Right atrium auricular region (tissue), 2 donors: ENCODE results near the gene AACS. TPM values are rescaled to one million over a fixed set of nuclear protein-coding genes. Genes with fewer than 3 reads are reported as not detected.

ENCODE experiments used
- DNase-seq: peaks from one replicate; pipeline ENCODE4 v3.0.0-alpha.2; 2019; ENCODE audit warnings: low spot score
- H3K27ac ChIP-seq, 2 donors: fragments of 200-600 bp; sonication (generic); 1 replicate in 1 of 2; 2 replicates in 1 of 2; pipeline ENCODE4 v1.5.1; 2016 to 2019
- H3K27me3 ChIP-seq, 2 donors: fragments of 200-600 bp; sonication (generic); one replicate each; pipeline versions ENCODE4 v1.5.1 to v1.6.0; 2017 to 2019
- H3K36me3 ChIP-seq: fragments of 200-600 bp; sonication (generic); one replicate; pipeline ENCODE4 v1.5.1; 2016
- H3K4me1 ChIP-seq, 2 donors: fragments of 200-600 bp; sonication (generic); one replicate each; pipeline versions ENCODE4 v1.5.1 to v1.6.0; 2017 to 2019
- H3K4me3 ChIP-seq, 2 donors: fragments of 200-600 bp; sonication (generic); 1 replicate in 1 of 2; 2 replicates in 1 of 2; pipeline ENCODE4 v1.5.1; 2017 to 2019; ENCODE audit warnings: mild to moderate bottlenecking in 1 of 2, moderate library complexity in 1 of 2
- H3K9me3 ChIP-seq, 2 donors: fragments of 200-600 bp; sonication (generic); one replicate each; pipeline ENCODE4 v1.5.1; 2019
- CTCF ChIP-seq, 2 donors: fragments of 200-600 bp; sonication (generic); IDR thresholded peaks; one replicate each; pipeline ENCODE4 v1.5.1; 2019; ENCODE audit warnings: antibody characterized with exemption in 2 of 2
- total RNA-seq, 2 donors: library from RNA; depleted of rRNA; stranded (reverse); fragments of >200 nt; gene quantifications; one replicate each; pipeline ENCODE4 v1.1.0, GENCODE V29; 2016

Gene AACS
- total RNA-seq, 2 donors from 2014 or later: 7.4 to 11.7 TPM

DNA sequence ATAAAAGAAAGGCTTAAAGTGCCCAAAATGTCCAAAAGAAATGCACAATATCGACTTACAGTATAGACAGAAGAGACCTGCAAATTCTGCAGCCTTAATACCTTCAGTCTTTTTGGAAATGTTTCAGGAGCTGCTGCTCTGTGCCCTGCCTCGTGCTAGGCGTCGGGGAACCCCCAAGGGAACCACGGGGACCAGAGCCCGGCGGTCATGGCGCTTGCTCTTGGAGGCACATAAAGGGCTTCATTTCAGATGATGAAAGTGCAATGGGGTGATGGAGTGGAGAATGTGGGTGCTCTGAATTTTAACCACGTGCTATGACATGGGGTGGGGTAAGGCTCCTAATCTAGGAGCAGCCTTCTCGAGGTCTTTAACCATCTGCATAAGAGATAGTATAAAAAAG, 14.8 kb upstream of the AACS start:
- H3K27me3 ChIP-seq: no peaks in the 10 kb centered on the region
- no peak overlapping the region for H3K27ac ChIP-seq
- no peak for TF ChIP-seq CTCF (IDR thresholded peaks at IDR 0.05)
- no peak overlapping the region for H3K4me3 ChIP-seq
- no peaks in the 10 kb centered on the region for H3K36me3 ChIP-seq
- DNase-seq: no peak
- peaks cover 0 to 10% of the 10 kb centered on the region in 2 donors for H3K4me1 ChIP-seq
- no peaks in the 10 kb centered on the region for H3K9me3 ChIP-seq

DNA sequence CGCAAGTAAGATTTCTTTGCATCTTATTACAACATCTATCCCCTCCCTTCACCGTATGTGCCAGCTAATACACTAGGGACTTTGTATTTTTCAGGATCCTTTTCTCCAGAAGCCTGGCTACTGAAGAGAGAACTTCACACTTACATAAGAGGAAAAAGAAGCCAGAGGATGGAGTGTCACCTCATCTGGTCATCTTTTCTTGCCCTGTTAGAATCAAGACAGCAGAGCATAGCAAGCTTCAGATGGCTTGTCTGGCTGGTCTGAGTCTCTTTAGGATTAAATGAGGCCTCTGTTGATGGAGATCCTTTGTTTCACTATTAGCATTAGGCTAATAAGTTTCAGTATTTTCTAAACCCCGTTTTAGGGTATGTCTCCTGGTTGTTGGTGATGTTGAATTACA, 14.4 kb upstream of the AACS start:
- Histone ChIP-seq H3K4me1 (peaks cover 0 to 10% of the 10 kb centered on the region in 2 donors), H3K27ac (no peak overlapping the region), H3K36me3 (no peaks in the 10 kb centered on the region), H3K9me3 (no peaks in the 10 kb centered on the region), H3K4me3 (no peak overlapping the region), H3K27me3 (no peaks in the 10 kb centered on the region)
- no peak for TF ChIP-seq CTCF (IDR thresholded peaks at IDR 0.05)
- no peak for DNase-seq

GRCh38 chr12:125053821-125054220, 11.4 kb upstream of the AACS start:
- Histone ChIP-seq H3K27ac (no peak overlapping the region), H3K36me3 (no peaks in the 10 kb centered on the region), H3K4me1 (peaks cover 0 to 7% of the 10 kb centered on the region in 2 donors), H3K27me3 (no peaks in the 10 kb centered on the region), H3K9me3 (no peaks in the 10 kb centered on the region), H3K4me3 (no peak overlapping the region)
- DNase-seq: no peak
- no peak for TF ChIP-seq CTCF (IDR thresholded peaks at IDR 0.05)

- no peaks in the 10 kb centered on the region for H3K4me1 ChIP-seq
- H3K27me3 ChIP-seq: no peaks in the 10 kb centered on the region
- no peaks in the 10 kb centered on the region for H3K9me3 ChIP-seq
- no peak for TF ChIP-seq CTCF (IDR thresholded peaks at IDR 0.05)
- no peak for DNase-seq
- H3K36me3 ChIP-seq: no peaks in the 10 kb centered on the region
- H3K27ac ChIP-seq: no peak overlapping the region
- no peak overlapping the region for H3K4me3 ChIP-seq
Observed at GRCh38 chr12:125055591-125055990, 9.6 kb upstream of the AACS start.

- H3K9me3 ChIP-seq: no peaks in the 10 kb centered on the region
- no peak overlapping the region for H3K27ac ChIP-seq
- no peaks in the 10 kb centered on the region for H3K27me3 ChIP-seq
- no peaks in the 10 kb centered on the region for H3K4me1 ChIP-seq
- no peaks in the 10 kb centered on the region for H3K36me3 ChIP-seq
- no peak for TF ChIP-seq CTCF (IDR thresholded peaks at IDR 0.05)
- DNase-seq: no peak
- no peak overlapping the region for H3K4me3 ChIP-seq
Observed at GRCh38 chr12:125056306-125056705, 8.9 kb upstream of the AACS start.

GRCh38 chr12:125057708-125058107, 7.5 kb upstream of the AACS start:
- DNase-seq: no peak
- H3K9me3 ChIP-seq: no peaks in the 10 kb centered on the region

More at GRCh38 chr12:125057708-125058107, 7.5 kb upstream of the AACS start:
- H3K4me3 ChIP-seq: no peak overlapping the region
- H3K36me3 ChIP-seq: no peaks in the 10 kb centered on the region
- no peaks in the 10 kb centered on the region for H3K27me3 ChIP-seq
- no peaks in the 10 kb centered on the region for H3K4me1 ChIP-seq
- no peak for TF ChIP-seq CTCF (IDR thresholded peaks at IDR 0.05)
- no peak overlapping the region for H3K27ac ChIP-seq
